ENCODE measurements around the gene HOXB1. TPM values are rescaled to one million over a fixed set of nuclear protein-coding genes. Genes with fewer than 3 reads are reported as not detected.

Gene HOXB1
- total and polyA plus RNA-seq, 2 of the 13 experiments (the other 11 are each of a cell fraction or from before 2014, with no cell fraction given): not detected

- no peaks in the 10 kb centered on the region for H3K9me3 ChIP-seq (ENCODE audit: low read length)
- DNase-seq (ENCODE audit: low spot score): no peak
- no peaks in the 10 kb centered on the region for H4K20me1 ChIP-seq (ENCODE audit: insufficient read depth, low read length)
- intact Hi-C loops (cut with micrococcal nuclease; ENCODE audit: unreplicated experiment) (no loop called here), in situ Hi-C loops (cut with HindIII; ENCODE audit: extremely low pct_ligation_motif_present, low pct_unique_long_range_greater_than_20kb) (no loop called here)
- no TSS peak for BruUV-seq (replicated peaks)
- TF ChIP-seq EZH2 (conservative IDR thresholded peaks at IDR 0.05; ENCODE audit: low read depth, low read length) (peak; percentile 23; the same call in 1 of the 2 replicates), ZNF574 (CRISPR knock-in tag; IDR thresholded peaks at IDR 0.05) (no peak)
- POLR2A ChIA-PET: no interaction called here
- no peak overlapping the region for H3K27ac ChIP-seq (ENCODE audit: extremely low read length, insufficient read depth, low read length)
- H3K4me3 ChIP-seq (replicated peaks in 1 of 3; ENCODE audit: insufficient read depth in 1 of 3, low read depth in 2 of 3, low read length in 3 of 3): no peak overlapping the region
- ATAC-seq: no peak
- 46% methylated on average over 12 of the region's 12 CpGs for WGBS (ENCODE audit: low lambda C conversion rate)
- no peak for FAIRE-seq
- H3K4me2 ChIP-seq (ENCODE audit: low read depth, low read length): no peak overlapping the region
- H3K4me1 ChIP-seq (ENCODE audit: insufficient read depth, low read length): no peaks in the 10 kb centered on the region
- no peaks in the 10 kb centered on the region for H3K79me2 ChIP-seq (ENCODE audit: insufficient read depth, low read length)
- CTCF ChIA-PET (ENCODE audit: low intra/inter-chr PET ratio, low total read pairs): no interaction called here
- H3K9ac ChIP-seq (ENCODE audit: insufficient read depth, low read depth, low read length): no peak overlapping the region
- peaks cover 4 to 74% of the 10 kb centered on the region in 2 experiments for H3K27me3 ChIP-seq (ENCODE audit: control insufficient read depth in 1 of 2, insufficient read depth in 2 of 2, low read length in 2 of 2)
- no peaks in the 10 kb centered on the region for H3K36me3 ChIP-seq (replicated peaks in 1 of 2; ENCODE audit: control insufficient read depth in 1 of 2, insufficient read depth in 2 of 2, low read length in 2 of 2)
- H2AFZ ChIP-seq (ENCODE audit: low read length): no peak overlapping the region
These were observed 10.3 kb upstream of the HOXB1 start for GRCh38 chr17:48541036-48541576.

- peaks cover 4 to 65% of the 10 kb centered on the region in 2 experiments for H3K27me3 ChIP-seq (ENCODE audit: control insufficient read depth in 1 of 2, insufficient read depth in 2 of 2, low read length in 2 of 2)
- POLR2A ChIA-PET: no interaction called here
- TF ChIP-seq NAIF1 (CRISPR knock-in tag; IDR thresholded peaks at IDR 0.05; ENCODE audit: borderline replicate concordance) (no peak), TOE1 (CRISPR knock-in tag; IDR thresholded peaks at IDR 0.05) (no peak), ZFAT (CRISPR knock-in tag; conservative IDR thresholded peaks at IDR 0.05) (no peak), ZNF383 (CRISPR knock-in tag; IDR thresholded peaks at IDR 0.05; ENCODE audit: borderline replicate concordance) (no peak), ZNF460 (CRISPR knock-in tag; IDR thresholded peaks at IDR 0.05; ENCODE audit: borderline replicate concordance) (no peak), ZNF143 (CRISPR knock-in tag; IDR thresholded peaks at IDR 0.05) (no peak), ZNF496 (CRISPR knock-in tag; IDR thresholded peaks at IDR 0.05; ENCODE audit: insufficient replicate concordance) (no peak), ASH2L (IDR thresholded peaks at IDR 0.05; ENCODE audit: insufficient read length, low read depth, low read length) (no peak), NFE2L2 (IDR thresholded peaks at IDR 0.05; ENCODE audit: low read length) (no peak), CBFB (CRISPR knock-in tag; IDR thresholded peaks at IDR 0.05) (no peak), DBP (CRISPR knock-in tag; IDR thresholded peaks at IDR 0.05; ENCODE audit: not compliant biosample characterization) (no peak), EP300 (IDR thresholded peaks at IDR 0.05; ENCODE audit: low read depth in 2 of 2, low read length in 2 of 2) (no peak), EP300 (CRISPR knock-in tag; IDR thresholded peaks at IDR 0.05; ENCODE audit: borderline replicate concordance) (no peak), ZNF12 (CRISPR knock-in tag; IDR thresholded peaks at IDR 0.05) (no peak)
These were observed 9.4 kb upstream of the HOXB1 start for GRCh38 chr17:48540213-48540612.

More at GRCh38 chr17:48540213-48540612, 9.4 kb upstream of the HOXB1 start:
- DNase-seq (ENCODE audit: low spot score): no peak
- H3K27ac ChIP-seq (ENCODE audit: extremely low read length, insufficient read depth, low read length): no peak overlapping the region
- no peak overlapping the region for H2AFZ ChIP-seq (ENCODE audit: low read length)
- H3K4me3 ChIP-seq (replicated peaks in 1 of 3; ENCODE audit: insufficient read depth in 1 of 3, low read depth in 2 of 3, low read length in 3 of 3): no peak overlapping the region
- CTCF ChIA-PET (ENCODE audit: low intra/inter-chr PET ratio, low total read pairs): no interaction called here
- no peaks in the 10 kb centered on the region for H3K79me2 ChIP-seq (ENCODE audit: insufficient read depth, low read length)
- H3K4me1 ChIP-seq (ENCODE audit: insufficient read depth, low read length): no peaks in the 10 kb centered on the region
- no peaks in the 10 kb centered on the region for H3K36me3 ChIP-seq (replicated peaks in 1 of 2; ENCODE audit: control insufficient read depth in 1 of 2, insufficient read depth in 2 of 2, low read length in 2 of 2)
- FAIRE-seq: no peak
- H4K20me1 ChIP-seq (ENCODE audit: insufficient read depth, low read length): no peaks in the 10 kb centered on the region
- H3K4me2 ChIP-seq (ENCODE audit: low read depth, low read length): no peak overlapping the region
- H3K9ac ChIP-seq (ENCODE audit: insufficient read depth, low read depth, low read length): no peak overlapping the region
- H3K9me3 ChIP-seq (ENCODE audit: low read length): no peaks in the 10 kb centered on the region
- ATAC-seq: no peak
- BruUV-seq (replicated peaks): no TSS peak
- WGBS (ENCODE audit: low lambda C conversion rate): 0% methylated on average over 1 of the region's 1 CpG
- intact Hi-C loops (cut with micrococcal nuclease; ENCODE audit: unreplicated experiment): no loop called here
- in situ Hi-C loops (cut with HindIII; ENCODE audit: extremely low pct_ligation_motif_present, low pct_unique_long_range_greater_than_20kb): no loop called here
